Left ventricle myocardium inferior (tissue), 1 donor: ENCODE results near the gene FGF6. TPM values are rescaled to one million over a fixed set of nuclear protein-coding genes. Genes with fewer than 3 reads are reported as not detected.

Experiments used
- DNase-seq: peaks from one replicate; pipeline ENCODE4 v3.0.0-alpha.2; 2020
- H3K27ac ChIP-seq: fragments of 200-600 bp; replicated peaks from 2 replicates; pipeline ENCODE4 v1.8.0; 2021
- H3K27me3 ChIP-seq: fragments of 200-600 bp; 2 replicates; pipeline ENCODE4 v1.8.0; 2021; ENCODE audit warnings: low read depth
- H3K36me3 ChIP-seq: fragments of 200-600 bp; 2 replicates; pipeline ENCODE4 v1.8.0; 2021
- H3K4me1 ChIP-seq: fragments of 200-600 bp; 2 replicates; pipeline ENCODE4 v1.8.0; 2021
- H3K4me3 ChIP-seq: fragments of 200-600 bp; 2 replicates; pipeline ENCODE4 v1.8.0; 2021; ENCODE audit warnings: mild to moderate bottlenecking, moderate library complexity
- H3K9me3 ChIP-seq: fragments of 200-600 bp; replicated peaks from 2 replicates; pipeline ENCODE4 v1.8.0; 2021
- intact Hi-C: fragments of 100-400 bp; cut with micrococcal nuclease; formaldehyde crosslinking; loops from one replicate; pipeline ENCODE4 v1.11.0; 2022
- long read RNA-seq: library from polyadenylated mRNA; unstranded; transcript quantifications from one replicate; pipeline ENCODE4 v2.0.0, GENCODE V29; 2021
- total RNA-seq: library from RNA; stranded (reverse); fragmentation: NEBNext Ultra II Directional; extraction: Animal tissue kit (Norgen Biotek cat#: 25700); gene quantifications from one replicate; pipeline ENCODE4 v1.2.1, GENCODE V29; 2021
- TF ChIP-seq, protein P1 (sequence below): fragments of 200-600 bp; IDR thresholded peaks from 2 replicates; pipeline ENCODE4 v1.8.0; 2021; ENCODE audit warnings: antibody characterized with exemption, mild to moderate bottlenecking, borderline replicate concordance
- donor health status: DM: no; HTN: yes; CAD: no; lungs with severe emphysema.

FGF6 gene, protein sequence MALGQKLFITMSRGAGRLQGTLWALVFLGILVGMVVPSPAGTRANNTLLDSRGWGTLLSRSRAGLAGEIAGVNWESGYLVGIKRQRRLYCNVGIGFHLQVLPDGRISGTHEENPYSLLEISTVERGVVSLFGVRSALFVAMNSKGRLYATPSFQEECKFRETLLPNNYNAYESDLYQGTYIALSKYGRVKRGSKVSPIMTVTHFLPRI
- not detected for total RNA-seq
- long read RNA-seq = 0 reads

DNA sequence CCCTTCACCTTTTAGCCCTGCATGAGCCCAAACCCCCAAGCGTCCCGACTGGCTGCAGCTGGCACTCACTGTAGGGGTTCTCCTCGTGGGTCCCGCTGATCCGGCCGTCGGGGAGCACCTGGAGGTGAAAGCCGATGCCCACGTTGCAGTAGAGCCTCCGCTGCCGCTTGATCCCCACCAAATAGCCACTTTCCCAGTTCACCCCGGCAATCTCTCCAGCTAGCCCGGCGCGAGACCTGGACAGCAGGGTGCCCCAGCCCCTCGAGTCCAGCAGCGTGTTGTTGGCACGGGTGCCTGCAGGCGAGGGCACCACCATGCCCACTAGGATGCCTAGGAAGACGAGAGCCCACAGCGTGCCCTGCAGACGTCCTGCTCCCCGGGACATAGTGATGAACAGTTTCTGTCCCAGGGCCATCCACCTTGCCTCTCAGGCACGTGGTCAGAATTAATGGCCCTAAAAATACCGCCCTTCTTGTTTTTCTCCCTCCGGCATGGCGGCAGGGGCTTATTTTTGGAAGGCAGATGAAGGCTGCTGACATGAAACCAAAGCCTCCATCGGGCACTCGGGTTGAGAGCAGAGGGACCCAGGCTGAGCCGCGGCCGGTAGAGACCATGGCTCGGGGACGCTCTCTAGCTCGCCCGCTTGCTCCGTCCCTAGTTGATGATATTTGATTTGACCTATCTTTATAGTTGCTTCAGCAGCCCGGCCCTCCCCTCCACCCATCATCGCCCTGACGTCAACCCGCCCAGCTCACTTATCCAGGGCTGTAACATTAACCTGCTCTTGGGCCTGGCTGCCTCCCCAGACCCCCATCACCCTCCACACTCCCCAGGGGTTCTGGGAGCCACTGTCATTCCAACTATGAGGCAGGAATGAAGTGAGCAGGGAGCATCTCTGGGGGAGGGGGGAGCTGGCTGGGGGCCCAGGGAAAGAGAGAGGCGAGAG is at the start of gene FGF6:
TSS of gene FGF6 (minus strand) at position 660 of the 946 bp plus-strand sequence. CDS start at position 415, 245 bp downstream.
- Histone ChIP-seq H3K27ac (no peak within 1 kb of the TSS), H3K4me1 (peaks cover 15% of the 10 kb centered on the region), H3K36me3 (no peaks in the 10 kb centered on the region), H3K27me3 (peaks cover 44% of the 10 kb centered on the region), H3K4me3 (no peak within 1 kb of the TSS), H3K9me3 (no peaks in the 10 kb centered on the region)
- no peak for DNase-seq
- TF ChIP-seq, protein P1, sequence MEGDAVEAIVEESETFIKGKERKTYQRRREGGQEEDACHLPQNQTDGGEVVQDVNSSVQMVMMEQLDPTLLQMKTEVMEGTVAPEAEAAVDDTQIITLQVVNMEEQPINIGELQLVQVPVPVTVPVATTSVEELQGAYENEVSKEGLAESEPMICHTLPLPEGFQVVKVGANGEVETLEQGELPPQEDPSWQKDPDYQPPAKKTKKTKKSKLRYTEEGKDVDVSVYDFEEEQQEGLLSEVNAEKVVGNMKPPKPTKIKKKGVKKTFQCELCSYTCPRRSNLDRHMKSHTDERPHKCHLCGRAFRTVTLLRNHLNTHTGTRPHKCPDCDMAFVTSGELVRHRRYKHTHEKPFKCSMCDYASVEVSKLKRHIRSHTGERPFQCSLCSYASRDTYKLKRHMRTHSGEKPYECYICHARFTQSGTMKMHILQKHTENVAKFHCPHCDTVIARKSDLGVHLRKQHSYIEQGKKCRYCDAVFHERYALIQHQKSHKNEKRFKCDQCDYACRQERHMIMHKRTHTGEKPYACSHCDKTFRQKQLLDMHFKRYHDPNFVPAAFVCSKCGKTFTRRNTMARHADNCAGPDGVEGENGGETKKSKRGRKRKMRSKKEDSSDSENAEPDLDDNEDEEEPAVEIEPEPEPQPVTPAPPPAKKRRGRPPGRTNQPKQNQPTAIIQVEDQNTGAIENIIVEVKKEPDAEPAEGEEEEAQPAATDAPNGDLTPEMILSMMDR = no peak
- intact Hi-C loops = no loop called here

DNA sequence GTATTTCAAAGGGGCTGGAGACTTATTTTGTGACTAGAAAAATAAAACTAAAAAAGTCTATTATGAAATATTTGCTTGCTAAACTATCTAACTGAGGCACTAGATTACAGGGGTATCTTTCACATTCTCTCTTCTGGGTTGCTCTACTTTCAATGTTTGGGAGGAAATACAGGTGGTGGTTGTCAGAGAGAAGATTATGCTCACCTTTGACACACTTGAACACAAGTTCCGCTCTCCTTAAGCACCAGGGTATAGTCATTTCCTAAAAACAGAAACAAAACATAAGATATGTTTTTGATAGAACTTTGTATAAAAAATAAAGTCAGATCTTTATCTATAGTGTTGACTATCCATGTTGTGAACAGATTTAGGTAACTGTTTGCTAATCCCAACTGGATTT is 45.4 kb upstream of the FGF6 start:
- TF ChIP-seq, protein P1 = no peak
- H3K36me3 ChIP-seq = peaks cover 48% of the 10 kb centered on the region

DNA sequence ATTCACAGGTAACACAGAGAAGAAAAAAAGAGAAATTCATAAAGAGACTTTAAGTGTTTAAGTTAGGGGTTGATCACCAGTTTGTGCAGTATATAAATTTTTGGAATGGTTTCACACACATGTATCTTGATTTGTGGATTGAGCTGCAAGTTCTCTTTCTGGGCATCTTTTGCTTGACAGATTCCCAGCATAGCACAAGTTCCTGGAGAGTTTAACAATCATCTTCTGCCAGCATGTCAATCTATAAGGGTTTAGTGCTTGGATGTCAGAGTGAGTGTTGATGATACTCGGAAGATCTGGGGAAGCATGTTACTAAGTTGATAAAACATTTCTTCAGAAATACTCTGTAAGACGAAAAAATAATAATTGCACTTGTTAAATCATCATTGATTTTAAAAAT is 43.9 kb upstream of the FGF6 start:
- Histone ChIP-seq H3K9me3 (no peaks in the 10 kb centered on the region), H3K36me3 (peaks cover 37% of the 10 kb centered on the region)
- intact Hi-C loops = no loop called here

More for the DNA sequence above, 45.4 kb upstream of the FGF6 start:
- intact Hi-C loops = no loop called here
- Histone ChIP-seq H3K4me1 (peaks cover 7% of the 10 kb centered on the region), H3K27me3 (no peaks in the 10 kb centered on the region), H3K4me3 (no peak overlapping the region), H3K9me3 (no peaks in the 10 kb centered on the region), H3K27ac (no peak overlapping the region)
- DNase-seq = no peak

DNA sequence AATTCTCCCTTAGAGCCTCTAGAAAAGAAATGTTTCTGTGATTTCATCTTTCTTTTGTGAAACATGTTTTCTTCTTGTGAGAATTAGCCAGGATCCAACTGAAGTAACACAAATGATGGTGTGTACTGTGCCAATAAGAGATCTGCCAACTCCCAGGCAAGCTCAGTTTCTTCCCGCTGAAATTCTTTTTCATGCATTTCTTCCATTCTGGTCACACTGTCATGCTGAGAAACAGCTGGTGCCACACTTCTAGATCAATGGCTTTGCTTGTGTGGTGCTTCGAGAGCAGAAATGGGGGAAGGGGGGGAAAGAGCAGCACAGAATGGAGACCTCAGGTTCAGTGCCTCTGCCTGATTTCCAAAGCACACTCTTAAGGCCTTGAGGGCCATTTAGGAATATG is 41.4 kb upstream of the FGF6 start:
- intact Hi-C loops = no loop called here
- Histone ChIP-seq H3K36me3 (peaks cover 37% of the 10 kb centered on the region), H3K9me3 (no peaks in the 10 kb centered on the region)

More for the DNA sequence above, 43.9 kb upstream of the FGF6 start:
- no peak for DNase-seq
- TF ChIP-seq, protein P1 = no peak
- Histone ChIP-seq H3K4me3 (no peak overlapping the region), H3K27ac (no peak overlapping the region), H3K4me1 (peaks cover 7% of the 10 kb centered on the region), H3K27me3 (no peaks in the 10 kb centered on the region)

DNA sequence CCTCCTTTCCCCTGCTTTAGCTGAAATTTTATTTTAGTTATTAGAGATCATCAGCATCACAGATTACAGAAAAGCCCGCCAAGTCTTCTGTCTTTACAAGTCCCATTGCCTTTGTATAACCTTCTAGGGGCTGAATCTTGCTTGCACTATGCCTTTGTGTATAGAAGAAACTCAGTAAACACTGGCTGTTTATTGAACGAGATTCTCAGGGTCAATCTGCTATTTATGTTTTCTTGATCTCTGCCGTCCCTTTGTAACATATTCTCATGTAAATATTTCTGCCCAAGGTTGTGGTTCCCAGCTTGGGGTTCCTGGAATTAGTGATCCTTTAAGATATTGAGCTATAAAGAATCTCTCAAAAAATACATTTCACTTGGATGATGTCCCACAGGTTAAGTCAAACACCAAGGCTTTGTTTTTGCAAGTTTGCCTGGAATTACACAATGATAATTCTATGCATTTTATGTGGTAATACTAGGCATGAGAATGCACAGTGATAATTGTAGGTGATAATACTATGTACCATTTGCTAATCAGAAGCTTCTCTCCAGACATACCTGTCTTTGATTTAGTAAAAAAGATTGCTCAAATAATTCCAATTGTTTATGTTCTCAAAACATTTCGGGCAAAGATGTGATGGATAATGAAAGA is 40.6 kb upstream of the FGF6 start:
- Histone ChIP-seq H3K36me3 (peaks cover 37% of the 10 kb centered on the region), H3K9me3 (no peaks in the 10 kb centered on the region), H3K4me1 (peaks cover 4% of the 10 kb centered on the region), H3K4me3 (no peak overlapping the region), H3K27me3 (no peaks in the 10 kb centered on the region), H3K27ac (no peak overlapping the region)
- TF ChIP-seq, protein P1 = no peak
- intact Hi-C loops = no loop called here
- no peak for DNase-seq

More for the DNA sequence above, 41.4 kb upstream of the FGF6 start:
- Histone ChIP-seq H3K27me3 (no peaks in the 10 kb centered on the region), H3K27ac (no peak overlapping the region), H3K4me1 (peaks cover 7% of the 10 kb centered on the region), H3K4me3 (no peak overlapping the region)
- TF ChIP-seq, protein P1 = no peak
- DNase-seq = no peak
